OCI-LY7 (cell line): ENCODE results near the gene CXorf51A. TPM values are rescaled to one million over a fixed set of nuclear protein-coding genes. Genes with fewer than 3 reads are reported as not detected.
"Not testable (repeated sequence)": the region's sequence is repeated elsewhere in the genome, so short reads cannot be mapped to it uniquely, and the experiment has no call there.

ENCODE experiments used
- BruUV-seq: library from RNA; stranded (reverse); fragments of 400-500 nt; replicated peaks from 2 replicates; lab custom pipeline; 2021; lab: Mats Ljungman, UMichigan
- CTCF ChIA-PET: fragments of 300-600 bp; sonication (Branson Sonifier 250); formaldehyde crosslinking; loops from one replicate; lab custom pipeline; 2022; ENCODE audit warnings: antibody characterized with exemption; ENCODE audit not compliant: unreplicated experiment; lab: Charles Lee
- POLR2A ChIA-PET: fragments of 300-600 bp; sonication (Branson Sonifier 250); formaldehyde crosslinking; loops from one replicate; lab custom pipeline; 2022; ENCODE audit warnings: antibody characterized with exemption; lab: Charles Lee
- DNase-seq: peaks from one replicate; pipeline ENCODE4 v3.0.0-alpha.2; 2015; ENCODE audit warnings: low spot score
- H2AFZ ChIP-seq: fragments of 200-600 bp; sonication (generic), shearing (Covaris generic); 2 replicates; pipeline ENCODE4 v1.6.1; 2014; ENCODE audit warnings: mild to moderate bottlenecking, antibody characterized with exemption, low read length, moderate library complexity
- H3K27ac ChIP-seq: fragments of 200-600 bp; sonication (generic); 2 replicates; pipeline ENCODE4 v1.5.1; 2014; ENCODE audit warnings: mixed run types, low read depth, mild to moderate bottlenecking, moderate library complexity, low read length, inconsistent platforms; ENCODE audit not compliant: poor library complexity, severe bottlenecking
- H3K36me3 ChIP-seq: fragments of 200-600 bp; sonication (generic); 2 replicates; pipeline ENCODE4 v1.6.1; 2014; ENCODE audit warnings: mild to moderate bottlenecking, antibody characterized with exemption, low read length, moderate library complexity, mixed read lengths; ENCODE audit not compliant: insufficient read depth
- H3K4me1 ChIP-seq: fragments of 200-600 bp; sonication (generic); 2 replicates; pipeline ENCODE4 v1.5.1; 2014; ENCODE audit warnings: mild to moderate bottlenecking, low read length; ENCODE audit not compliant: insufficient read depth, poor library complexity, severe bottlenecking
- H3K4me2 ChIP-seq: fragments of 200-600 bp; sonication (generic); 2 replicates; pipeline ENCODE4 v1.6.1; 2014; ENCODE audit warnings: mild to moderate bottlenecking, low read length
- H3K4me3 ChIP-seq: fragments of 200-600 bp; sonication (generic); 2 replicates; pipeline ENCODE4 v1.5.1; 2014; ENCODE audit warnings: mild to moderate bottlenecking, low read depth, low read length; ENCODE audit not compliant: poor library complexity, severe bottlenecking
- H3K79me2 ChIP-seq: fragments of 200-600 bp; sonication (generic); 2 replicates; pipeline ENCODE4 v1.6.1; 2016; ENCODE audit warnings: low read depth, mild to moderate bottlenecking, low read length, moderate library complexity, mixed read lengths; ENCODE audit not compliant: insufficient read depth
- H3K9me2 ChIP-seq: fragments of 200-600 bp; sonication (generic); 2 replicates; pipeline ENCODE4 v1.6.1; 2016; ENCODE audit warnings: mild to moderate bottlenecking, low read length, mixed read lengths; ENCODE audit not compliant: insufficient read depth
- H3K9me3 ChIP-seq: fragments of 200-600 bp; sonication (generic); 2 replicates; pipeline ENCODE4 v1.6.1; 2014; ENCODE audit warnings: mild to moderate bottlenecking, mixed run types, low read length, mixed read lengths
- H4K20me1 ChIP-seq: fragments of 200-600 bp; sonication (generic); 2 replicates; pipeline ENCODE4 v1.6.1; 2014; ENCODE audit warnings: mild to moderate bottlenecking, antibody characterized with exemption, low read length, moderate library complexity, mixed read lengths; ENCODE audit not compliant: insufficient read depth
- EZH2phosphoT487 ChIP-seq: fragments of 200-600 bp; sonication (generic); IDR thresholded peaks from 2 replicates; pipeline ENCODE4 v1.6.1; 2018; ENCODE audit warnings: low read depth, borderline replicate concordance, mild to moderate bottlenecking, mixed run types, antibody characterized with exemption, low read length, moderate library complexity, mixed read lengths
- intact Hi-C: fragments of 100-400 bp; cut with micrococcal nuclease; formaldehyde crosslinking; loops from one replicate; pipeline ENCODE4 v1.10.0; 2022; ENCODE audit not compliant: unreplicated experiment
- total RNA-seq, 2 experiments: library from RNA; depleted of rRNA in 1 of 2; stranded (reverse); fragments of >200 nt in 1 of 2; shearing (Covaris generic) in 1 of 2; gene quantifications; 2 replicates each; pipeline ENCODE4 v1.2.3, GENCODE V29; 2014 to 2022
- TF ChIP-seq, protein P1 (sequence below): fragments of 200-600 bp; sonication (generic); conservative IDR thresholded peaks from 2 replicates; pipeline ENCODE4 v1.5.1; 2014; ENCODE audit warnings: mild to moderate bottlenecking, antibody characterized with exemption, low read length, moderate library complexity, mixed read lengths

Gene CXorf51A
- total RNA-seq, 2 experiments from 2014 or later, result not detected

DNA sequence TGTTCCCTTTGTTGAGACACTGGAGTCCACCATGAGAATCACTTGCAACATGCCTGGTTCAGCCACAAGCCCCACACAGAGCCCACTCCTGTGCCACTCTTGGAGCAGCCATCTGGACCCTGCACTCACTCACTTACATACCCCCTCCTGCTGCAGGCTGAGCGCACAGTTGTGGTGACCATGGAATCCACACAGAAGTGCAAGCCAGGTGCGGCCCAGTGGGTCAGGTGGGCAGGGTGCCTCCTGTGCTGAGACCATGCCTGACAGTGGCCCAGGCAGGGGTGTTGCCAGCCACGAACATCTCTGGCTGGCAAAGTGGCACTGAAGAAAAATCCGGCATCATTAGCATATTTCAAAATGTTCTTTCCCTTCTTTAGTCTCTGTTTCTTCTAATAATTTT is 17.4 kb upstream of the CXorf51A start:
- Histone ChIP-seq H4K20me1 (no peaks in the 10 kb centered on the region), H3K4me1 (no peaks in the 10 kb centered on the region), H3K36me3 (no peaks in the 10 kb centered on the region), H3K4me2 (no peak overlapping the region), H3K79me2 (no peaks in the 10 kb centered on the region), H3K27ac (no peak overlapping the region), H3K4me3 (no peak overlapping the region), H3K9me3 (no peaks in the 10 kb centered on the region), H2AFZ (no peak overlapping the region), H3K9me2 (no peaks in the 10 kb centered on the region)
- ChIA-PET CTCF (no interaction called here), POLR2A (no interaction called here)
- no TSS peak for BruUV-seq
- intact Hi-C loops, result no loop called here
- no peak for DNase-seq
- no peak for TF ChIP-seq EZH2phosphoT487
- TF ChIP-seq, protein P1, sequence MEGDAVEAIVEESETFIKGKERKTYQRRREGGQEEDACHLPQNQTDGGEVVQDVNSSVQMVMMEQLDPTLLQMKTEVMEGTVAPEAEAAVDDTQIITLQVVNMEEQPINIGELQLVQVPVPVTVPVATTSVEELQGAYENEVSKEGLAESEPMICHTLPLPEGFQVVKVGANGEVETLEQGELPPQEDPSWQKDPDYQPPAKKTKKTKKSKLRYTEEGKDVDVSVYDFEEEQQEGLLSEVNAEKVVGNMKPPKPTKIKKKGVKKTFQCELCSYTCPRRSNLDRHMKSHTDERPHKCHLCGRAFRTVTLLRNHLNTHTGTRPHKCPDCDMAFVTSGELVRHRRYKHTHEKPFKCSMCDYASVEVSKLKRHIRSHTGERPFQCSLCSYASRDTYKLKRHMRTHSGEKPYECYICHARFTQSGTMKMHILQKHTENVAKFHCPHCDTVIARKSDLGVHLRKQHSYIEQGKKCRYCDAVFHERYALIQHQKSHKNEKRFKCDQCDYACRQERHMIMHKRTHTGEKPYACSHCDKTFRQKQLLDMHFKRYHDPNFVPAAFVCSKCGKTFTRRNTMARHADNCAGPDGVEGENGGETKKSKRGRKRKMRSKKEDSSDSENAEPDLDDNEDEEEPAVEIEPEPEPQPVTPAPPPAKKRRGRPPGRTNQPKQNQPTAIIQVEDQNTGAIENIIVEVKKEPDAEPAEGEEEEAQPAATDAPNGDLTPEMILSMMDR, result no peak

DNA sequence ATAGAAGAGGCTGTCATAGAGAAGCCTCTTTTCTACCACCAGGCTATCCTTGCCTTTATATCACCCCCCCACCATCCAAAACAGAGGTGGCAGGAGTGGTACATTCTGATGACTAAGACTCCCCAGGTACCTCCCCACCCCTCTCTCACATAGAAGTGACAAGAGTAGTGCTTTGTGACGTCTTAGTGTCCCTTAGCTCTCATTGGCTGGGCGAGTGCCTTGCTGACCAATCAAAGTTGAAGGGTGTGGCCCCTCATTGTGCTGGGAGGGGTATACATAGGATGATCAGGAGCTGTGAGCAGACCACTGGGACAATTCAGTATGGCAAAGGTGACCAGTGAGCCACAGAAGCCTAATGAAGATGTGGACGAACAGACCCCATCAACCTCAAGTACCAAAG is 5.1 kb downstream of the CXorf51A start, which contains the start of gene CXorf51B:
TSS of gene CXorf51B (plus strand) at position 301 of the 400 bp plus-strand sequence. CDS start at position 322, 21 bp downstream.
- H2AFZ ChIP-seq, H3K4me1 ChIP-seq, H4K20me1 ChIP-seq, H3K36me3 ChIP-seq, H3K27ac ChIP-seq, H3K9me3 ChIP-seq, intact Hi-C loops, H3K9me2 ChIP-seq, BruUV-seq, POLR2A ChIA-PET, H3K4me3 ChIP-seq, H3K4me2 ChIP-seq, CTCF ChIA-PET, H3K79me2 ChIP-seq, DNase-seq: not testable (repeated sequence)

Other genes starting within 250 kb of the CXorf51A start
- not detected in 2 replicates for gene CXorf51B, start 5.0 kb downstream of the CXorf51A start, total RNA-seq (2014; rRNA removed; shearing (Covaris generic))
- not detected in 2 replicates for gene CXorf51B, start 5.0 kb downstream of the CXorf51A start, total RNA-seq (2022)